ENCODE results near the gene CD46.
A peak's percentile ranks its signal among the peaks of the same experiment; 100 is the strongest.
"Not testable (repeated sequence)": the region's sequence is repeated elsewhere in the genome, so short reads cannot be mapped to it uniquely, and the experiment has no call there.

CD46 gene

GRCh38 chr1:207751790-207752455 is at the start of gene CD46:
TSS of gene CD46 (plus strand) at chr1:207752054. CDS start at chr1:207752213, 159 bp downstream.
- DNase-seq (ENCODE audit: low read depth), result peak; percentile 96
- TF ChIP-seq, protein P1, sequence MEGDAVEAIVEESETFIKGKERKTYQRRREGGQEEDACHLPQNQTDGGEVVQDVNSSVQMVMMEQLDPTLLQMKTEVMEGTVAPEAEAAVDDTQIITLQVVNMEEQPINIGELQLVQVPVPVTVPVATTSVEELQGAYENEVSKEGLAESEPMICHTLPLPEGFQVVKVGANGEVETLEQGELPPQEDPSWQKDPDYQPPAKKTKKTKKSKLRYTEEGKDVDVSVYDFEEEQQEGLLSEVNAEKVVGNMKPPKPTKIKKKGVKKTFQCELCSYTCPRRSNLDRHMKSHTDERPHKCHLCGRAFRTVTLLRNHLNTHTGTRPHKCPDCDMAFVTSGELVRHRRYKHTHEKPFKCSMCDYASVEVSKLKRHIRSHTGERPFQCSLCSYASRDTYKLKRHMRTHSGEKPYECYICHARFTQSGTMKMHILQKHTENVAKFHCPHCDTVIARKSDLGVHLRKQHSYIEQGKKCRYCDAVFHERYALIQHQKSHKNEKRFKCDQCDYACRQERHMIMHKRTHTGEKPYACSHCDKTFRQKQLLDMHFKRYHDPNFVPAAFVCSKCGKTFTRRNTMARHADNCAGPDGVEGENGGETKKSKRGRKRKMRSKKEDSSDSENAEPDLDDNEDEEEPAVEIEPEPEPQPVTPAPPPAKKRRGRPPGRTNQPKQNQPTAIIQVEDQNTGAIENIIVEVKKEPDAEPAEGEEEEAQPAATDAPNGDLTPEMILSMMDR (IDR thresholded peaks at IDR 0.05; ENCODE audit: insufficient read depth, low read depth, low read length, missing control alignments), result no peak
- H3K4me3 ChIP-seq (ENCODE audit: low read depth, low read length), result peak within 1 kb of the TSS; percentile 82

- TF ChIP-seq, protein P1 (IDR thresholded peaks at IDR 0.05; ENCODE audit: insufficient read depth, low read depth, low read length, missing control alignments), result no peak
- no peak overlapping the region for H3K4me3 ChIP-seq (ENCODE audit: low read depth, low read length)
- no peak for DNase-seq (ENCODE audit: low read depth)
Observed at GRCh38 chr1:207702317-207702716, 49.5 kb upstream of the CD46 start.

GRCh38 chr1:207703712-207704111 is 48.1 kb upstream of the CD46 start:
- TF ChIP-seq, protein P1 (IDR thresholded peaks at IDR 0.05; ENCODE audit: insufficient read depth, low read depth, low read length, missing control alignments), result no peak
- DNase-seq (ENCODE audit: low read depth), result no peak

DNA sequence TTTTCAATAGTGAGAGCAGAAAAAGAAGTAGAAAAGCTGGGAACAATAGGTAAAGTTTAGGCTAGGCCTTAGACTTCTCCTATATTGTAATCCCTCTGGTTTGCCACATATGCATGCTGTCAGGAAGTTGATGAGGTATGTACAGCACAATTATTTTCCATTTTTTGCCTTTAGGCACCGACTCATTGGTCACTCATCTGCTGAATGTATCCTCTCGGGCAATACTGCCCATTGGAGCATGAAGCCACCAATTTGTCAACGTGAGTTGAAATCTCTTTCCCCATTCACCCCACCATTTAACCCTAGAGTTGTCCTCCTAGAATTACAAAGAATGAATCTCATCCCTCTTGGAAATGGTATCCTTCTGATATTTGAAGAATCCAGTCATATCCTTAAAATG is 43.9 kb upstream of the CD46 start:
- H3K4me3 ChIP-seq (ENCODE audit: low read depth, low read length); DNase-seq (ENCODE audit: low read depth): not testable (repeated sequence)

More at GRCh38 chr1:207703712-207704111, 48.1 kb upstream of the CD46 start:
- H3K4me3 ChIP-seq (ENCODE audit: low read depth, low read length), result no peak overlapping the region

- peak; percentile 9 for DNase-seq (ENCODE audit: low read depth)
- H3K4me3 ChIP-seq (ENCODE audit: low read depth, low read length), result no peak overlapping the region
- TF ChIP-seq, protein P1 (IDR thresholded peaks at IDR 0.05; ENCODE audit: insufficient read depth, low read depth, low read length, missing control alignments), result no peak
Observed at GRCh38 chr1:207711285-207711684, 40.6 kb upstream of the CD46 start.

- DNase-seq (ENCODE audit: low read depth); H3K4me3 ChIP-seq (ENCODE audit: low read depth, low read length): not testable (repeated sequence)
Observed at GRCh38 chr1:207712701-207713100, 39.2 kb upstream of the CD46 start.

- H3K4me3 ChIP-seq (ENCODE audit: low read depth, low read length), result no peak overlapping the region
- peak; percentile 5 for DNase-seq (ENCODE audit: low read depth)
- TF ChIP-seq, protein P1 (IDR thresholded peaks at IDR 0.05; ENCODE audit: insufficient read depth, low read depth, low read length, missing control alignments), result no peak
Observed at GRCh38 chr1:207713529-207713928, 38.3 kb upstream of the CD46 start.

GRCh38 chr1:207719234-207719633 is 32.6 kb upstream of the CD46 start:
- TF ChIP-seq, protein P1 (IDR thresholded peaks at IDR 0.05; ENCODE audit: insufficient read depth, low read depth, low read length, missing control alignments), result no peak
- no peak overlapping the region for H3K4me3 ChIP-seq (ENCODE audit: low read depth, low read length)
- no peak for DNase-seq (ENCODE audit: low read depth)

DNA sequence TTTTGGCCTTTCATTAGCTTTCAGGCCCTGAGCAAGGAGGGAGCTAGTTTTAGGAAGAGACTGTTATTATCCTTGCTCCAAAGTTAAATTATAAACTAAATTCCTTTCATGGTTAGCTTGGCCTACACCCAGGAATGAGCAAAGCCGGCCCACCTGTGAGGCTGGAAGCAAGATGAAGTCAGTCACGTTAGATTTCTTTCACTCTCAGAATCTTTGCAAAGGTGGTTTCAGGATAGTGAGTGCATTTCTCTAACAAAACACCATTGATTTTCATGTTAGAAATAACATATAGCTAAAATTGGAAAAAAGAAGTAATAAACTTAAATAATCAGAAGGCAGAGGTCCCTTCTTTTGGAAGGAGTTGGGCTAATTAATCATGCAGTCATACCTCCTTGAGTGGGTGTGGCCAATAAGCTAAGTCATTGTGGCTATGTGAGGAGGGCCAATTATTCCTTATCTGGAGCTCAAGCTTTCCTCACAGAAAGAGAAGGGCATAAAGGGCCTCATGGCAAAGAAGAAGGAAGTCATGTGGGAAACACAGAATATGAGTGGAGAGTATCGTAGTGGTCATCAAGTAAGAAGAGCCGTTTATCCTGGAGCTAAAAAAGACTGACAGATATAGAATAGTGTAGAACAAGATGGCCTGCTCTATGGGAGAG is 23.5 kb upstream of the CD46 start:
- not testable (repeated sequence) for DNase-seq (ENCODE audit: low read depth)

GRCh38 chr1:207737503-207738157 is 14.2 kb upstream of the CD46 start:
- not testable (repeated sequence) for DNase-seq (ENCODE audit: low read depth); H3K4me3 ChIP-seq (ENCODE audit: low read depth, low read length)

More for the DNA sequence above, 23.5 kb upstream of the CD46 start:
- H3K4me3 ChIP-seq (ENCODE audit: low read depth, low read length), result not testable (repeated sequence)

DNA sequence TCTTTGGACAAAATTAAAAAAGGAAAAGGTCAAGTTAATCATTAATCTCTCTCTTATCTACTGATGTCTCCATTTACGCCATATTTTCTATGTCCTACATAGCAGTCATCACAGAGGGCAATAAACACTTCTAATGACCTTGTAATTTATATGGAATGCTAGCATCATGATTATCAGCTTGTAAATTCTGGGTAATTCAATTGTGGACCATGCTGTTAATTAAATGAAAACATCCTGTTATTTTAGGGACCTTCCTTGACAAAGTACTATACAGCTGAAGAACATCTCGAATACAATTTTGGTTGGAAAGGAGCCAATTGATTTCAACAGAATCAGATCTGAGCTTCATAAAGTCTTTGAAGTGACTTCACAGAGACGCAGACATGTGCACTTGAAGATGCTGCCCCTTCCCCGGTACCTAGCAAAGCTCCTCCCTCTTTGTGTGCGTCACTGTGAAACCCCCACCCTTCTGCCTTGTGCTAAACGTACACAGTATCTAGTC is 13.6 kb upstream of the CD46 start:
- DNase-seq (ENCODE audit: low read depth); H3K4me3 ChIP-seq (ENCODE audit: low read depth, low read length): not testable (repeated sequence)
